Cerebellar nuclear complex (tissue), 1 donor: ENCODE measurements around the gene MAPK14.
"Not testable (repeated sequence)": the region's sequence is repeated elsewhere in the genome, so short reads cannot be mapped to it uniquely, and the experiment has no call there.

ENCODE experiments used
- DNase-seq, 2 experiments: peaks; one replicate each; lab custom pipeline; 2025; lab: John Stamatoyannopoulos, UW

MAPK14 gene

DNA sequence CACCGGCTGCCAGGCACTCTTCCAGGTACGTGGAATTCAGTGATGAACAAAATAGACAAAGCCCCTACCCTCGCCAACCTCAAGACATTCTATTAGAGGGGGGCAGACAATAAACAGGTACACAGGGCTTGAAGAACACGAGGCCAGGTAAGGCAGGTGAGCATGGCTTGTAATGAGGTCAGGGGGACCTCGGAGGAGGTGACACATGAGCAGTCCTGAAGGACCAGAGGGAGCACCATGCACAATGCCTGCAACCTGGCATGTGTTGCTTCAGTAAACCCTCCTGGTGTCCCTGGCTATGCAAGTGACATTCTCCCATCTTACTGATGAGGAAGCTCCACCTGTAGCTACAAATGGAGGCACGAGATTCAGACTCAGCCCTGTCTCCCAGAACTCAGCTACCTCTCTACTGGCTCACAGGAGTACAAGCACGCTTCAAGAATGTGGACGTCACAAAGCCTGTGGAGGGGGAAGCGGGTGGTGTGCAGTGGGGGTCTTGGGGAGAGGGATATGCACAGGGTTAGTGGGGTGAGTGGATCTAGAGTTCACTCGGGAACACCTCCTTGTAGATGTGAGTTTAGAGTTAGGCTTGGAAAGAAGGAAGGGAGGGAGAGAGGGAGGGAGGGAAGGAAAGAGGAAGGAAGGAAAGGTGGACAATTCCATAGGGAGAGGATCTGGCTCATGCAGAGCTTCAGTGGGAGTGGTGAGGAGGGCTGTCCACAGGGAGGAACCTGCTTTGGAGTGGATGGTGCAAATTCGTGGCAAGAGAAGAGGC lies 95.1 kb downstream of the MAPK14 start:
- DNase-seq, result no peak

DNA sequence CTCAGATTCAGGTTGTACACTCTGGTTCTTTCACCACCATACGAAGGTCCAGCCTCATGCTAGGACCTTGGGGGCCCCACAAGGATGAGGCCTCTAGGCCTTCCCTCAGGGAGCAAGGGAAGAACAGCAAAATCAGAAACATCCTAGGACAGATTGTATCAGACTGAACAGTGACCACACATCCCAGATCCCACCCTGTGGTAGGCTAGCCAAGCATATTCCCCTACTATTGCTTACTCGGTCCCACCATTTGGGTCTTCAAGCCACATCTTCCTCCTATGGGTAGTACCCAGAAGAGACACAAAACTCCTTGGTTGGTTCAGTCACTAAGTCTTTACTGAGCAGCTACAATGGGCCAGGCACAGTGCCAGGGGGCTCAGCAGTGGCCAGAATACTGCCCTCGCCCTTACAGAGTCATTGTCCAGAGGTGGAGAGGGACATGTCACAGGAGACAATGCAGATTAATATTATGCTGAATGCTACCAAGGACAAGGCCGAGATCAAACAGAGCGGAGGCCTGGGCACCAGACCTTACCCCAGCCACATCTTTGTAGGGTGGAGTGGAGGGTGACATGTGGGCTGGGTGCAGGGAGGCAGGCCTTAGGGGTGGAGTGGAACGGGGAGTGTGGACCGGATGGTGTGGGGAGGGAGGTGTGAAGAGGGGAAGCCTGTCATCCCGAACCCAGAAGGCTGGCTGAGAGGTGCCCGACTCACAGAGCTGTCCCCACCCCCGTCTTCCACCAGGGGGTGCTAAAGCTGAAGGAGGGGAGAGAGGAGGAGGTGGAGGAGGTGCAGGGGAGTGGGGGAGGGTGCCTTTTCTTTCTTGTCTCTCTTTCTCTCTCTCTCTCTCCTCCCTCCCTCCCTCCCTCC lies 95.9 kb downstream of the MAPK14 start:
- DNase-seq, result no peak

GRCh38 chr6:36124346-36124745 lies 96.7 kb downstream of the MAPK14 start:
- not testable (repeated sequence) for DNase-seq

- DNase-seq, result no peak
Observed at GRCh38 chr6:36124881-36125280, 97.3 kb downstream of the MAPK14 start.

DNA sequence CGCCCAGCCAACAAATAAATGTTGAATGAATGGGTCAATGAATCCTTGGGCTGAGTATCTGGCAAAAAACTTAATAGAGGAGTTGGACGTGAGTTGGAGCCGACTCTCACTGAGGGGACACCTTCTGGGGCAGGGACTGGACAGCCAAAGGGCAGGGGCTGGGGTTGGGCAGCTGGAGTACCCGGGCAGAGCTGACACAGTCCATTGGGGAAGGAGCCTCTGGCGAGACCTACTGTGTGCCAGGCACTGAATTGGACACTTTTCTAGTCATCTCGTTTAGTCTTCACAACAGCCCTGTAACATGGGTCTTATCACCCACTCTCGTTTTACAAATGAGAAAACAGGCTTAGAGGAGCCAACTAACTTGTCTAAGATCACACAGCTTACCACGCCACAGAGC lies 98.0 kb downstream of the MAPK14 start:
- no peak for DNase-seq

GRCh38 chr6:36126121-36126520 lies 98.5 kb downstream of the MAPK14 start:
- DNase-seq, result no peak

- no peak for DNase-seq
Observed at GRCh38 chr6:36126553-36127458, 99.2 kb downstream of the MAPK14 start.

DNA sequence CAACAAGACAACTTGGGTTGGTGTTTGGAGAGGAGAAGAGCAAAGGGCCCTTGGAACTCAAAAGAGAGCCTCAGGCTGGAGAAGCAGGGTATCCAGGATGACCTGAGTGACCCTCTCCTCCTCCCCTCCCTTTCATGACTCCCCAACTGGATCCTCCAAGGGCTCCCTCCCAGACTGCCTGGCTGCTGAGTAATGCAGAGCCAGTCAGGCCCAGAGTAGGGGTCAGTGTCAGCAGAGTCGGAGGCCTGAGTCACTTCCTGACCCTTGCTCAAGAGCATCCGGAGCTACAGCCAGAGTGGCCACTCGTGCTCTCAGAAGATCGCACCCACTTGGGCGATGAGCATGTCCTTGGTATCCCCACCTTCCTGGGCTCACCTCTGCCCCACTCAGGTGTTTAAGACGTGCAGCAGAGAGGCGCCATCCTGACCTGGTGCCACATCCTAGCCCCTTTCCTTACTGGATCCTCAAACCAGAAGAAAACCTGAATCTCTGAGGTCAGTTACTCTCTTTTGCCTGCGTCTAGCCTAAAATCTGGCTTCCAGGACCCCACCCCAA lies 99.9 kb downstream of the MAPK14 start:
- DNase-seq, result no peak

DNA sequence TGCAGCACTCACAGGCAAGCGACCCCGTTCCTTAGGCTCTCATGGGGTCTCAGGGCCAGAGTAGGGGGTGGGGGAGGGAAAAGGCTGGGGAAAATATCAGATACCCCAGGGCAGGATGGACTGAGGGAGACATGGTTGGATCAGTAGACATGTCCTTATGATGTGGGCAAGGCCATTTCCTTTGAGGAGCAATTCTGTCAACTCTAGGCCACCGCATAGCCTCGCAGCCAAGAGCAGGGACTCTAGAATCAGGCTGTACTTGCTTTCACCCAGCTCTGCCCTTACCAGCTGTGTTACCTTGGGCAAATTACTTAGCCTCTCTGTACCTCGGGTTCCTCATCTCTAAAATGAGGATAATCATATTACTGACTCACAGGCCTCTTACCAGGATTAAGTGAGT lies 100.5 kb downstream of the MAPK14 start:
- no peak for DNase-seq

DNA sequence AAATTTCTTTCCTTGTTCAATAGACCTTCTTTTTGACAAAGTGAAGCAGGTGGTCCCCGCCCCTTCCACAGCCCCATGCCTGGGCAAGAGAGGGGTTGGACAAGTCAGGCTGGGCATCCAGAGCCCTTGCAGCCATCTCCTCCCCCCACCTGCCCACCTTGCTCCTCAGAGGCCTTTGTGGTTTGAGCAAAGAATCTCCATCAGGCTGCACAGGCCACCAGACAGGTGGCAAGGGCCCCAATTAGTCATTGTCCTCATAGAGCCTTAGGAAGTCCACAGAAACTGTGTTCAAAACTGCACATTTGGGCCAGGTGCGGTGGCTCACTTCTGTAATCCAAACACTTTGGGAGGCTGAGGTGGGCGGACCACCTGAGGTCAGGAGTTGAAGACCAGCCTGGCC lies 101.2 kb downstream of the MAPK14 start:
- DNase-seq, result no peak

DNA sequence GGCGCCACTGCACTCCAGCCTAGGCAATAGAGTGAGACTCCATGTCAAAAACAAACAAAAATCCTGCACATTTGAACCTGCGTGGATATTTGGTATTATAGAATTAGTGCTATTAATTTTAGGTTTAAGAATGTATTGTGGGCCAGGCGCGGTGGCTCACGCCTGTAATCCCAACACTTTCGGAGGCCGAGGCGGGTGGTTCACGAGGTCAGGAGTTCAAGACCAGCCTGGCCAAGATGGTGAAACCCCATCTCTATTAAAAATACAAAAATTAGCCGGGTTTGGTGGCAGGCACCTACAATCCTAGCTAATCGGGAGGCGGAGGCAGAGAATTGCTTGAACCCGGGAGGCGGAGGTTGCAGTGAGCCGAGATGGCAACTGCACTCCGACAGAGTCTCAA lies 101.7 kb downstream of the MAPK14 start:
- DNase-seq, result not testable (repeated sequence)

GRCh38 chr6:36129941-36130666 lies 102.5 kb downstream of the MAPK14 start, which contains the start of gene MAPK13:
TSS of gene MAPK13 (plus strand) at chr6:36130513. CDS start at chr6:36130583, 70 bp downstream.
- no peak for DNase-seq

DNA sequence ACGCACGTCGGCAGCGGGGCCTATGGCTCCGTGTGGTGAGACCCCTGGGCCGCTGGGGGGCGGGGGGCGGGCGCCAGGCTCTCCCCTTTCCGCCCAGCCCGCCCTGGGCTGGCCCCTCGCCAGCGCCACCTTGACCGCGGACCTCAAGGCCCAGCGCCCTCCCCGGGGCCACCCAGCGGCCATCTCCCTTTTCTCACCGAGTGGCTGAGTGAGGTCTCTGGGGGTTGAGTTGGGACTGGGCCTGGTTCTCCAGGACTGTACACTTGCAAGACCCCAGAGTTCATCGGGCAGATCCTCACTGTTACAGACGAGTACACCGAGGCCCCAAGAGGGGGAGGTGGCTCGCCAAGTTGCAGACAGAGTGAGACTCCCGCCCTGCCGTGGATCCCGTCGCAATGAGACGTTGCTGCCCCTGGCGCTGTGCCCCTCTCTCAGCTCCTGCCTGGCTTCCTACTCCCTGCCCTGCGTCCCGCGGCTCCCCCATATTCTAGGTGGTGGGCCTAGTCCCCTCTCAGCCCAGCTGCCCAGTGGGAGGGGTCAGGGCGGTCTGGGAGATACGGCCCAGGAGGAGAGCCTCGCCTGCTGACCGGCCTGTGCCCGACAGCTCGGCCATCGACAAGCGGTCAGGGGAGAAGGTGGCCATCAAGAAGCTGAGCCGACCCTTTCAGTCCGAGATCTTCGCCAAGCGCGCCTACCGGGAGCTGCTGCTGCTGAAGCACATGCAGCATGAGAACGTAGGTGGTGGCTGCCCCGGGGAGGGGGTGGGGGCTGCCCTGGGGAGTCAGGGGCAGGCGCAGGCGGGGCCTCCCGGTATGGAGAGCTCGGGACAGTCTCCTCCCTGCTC lies 103.3 kb downstream of the MAPK14 start:
- DNase-seq, result no peak

GRCh38 chr6:36131511-36132245 lies 104.1 kb downstream of the MAPK14 start:
- DNase-seq, result no peak

DNA sequence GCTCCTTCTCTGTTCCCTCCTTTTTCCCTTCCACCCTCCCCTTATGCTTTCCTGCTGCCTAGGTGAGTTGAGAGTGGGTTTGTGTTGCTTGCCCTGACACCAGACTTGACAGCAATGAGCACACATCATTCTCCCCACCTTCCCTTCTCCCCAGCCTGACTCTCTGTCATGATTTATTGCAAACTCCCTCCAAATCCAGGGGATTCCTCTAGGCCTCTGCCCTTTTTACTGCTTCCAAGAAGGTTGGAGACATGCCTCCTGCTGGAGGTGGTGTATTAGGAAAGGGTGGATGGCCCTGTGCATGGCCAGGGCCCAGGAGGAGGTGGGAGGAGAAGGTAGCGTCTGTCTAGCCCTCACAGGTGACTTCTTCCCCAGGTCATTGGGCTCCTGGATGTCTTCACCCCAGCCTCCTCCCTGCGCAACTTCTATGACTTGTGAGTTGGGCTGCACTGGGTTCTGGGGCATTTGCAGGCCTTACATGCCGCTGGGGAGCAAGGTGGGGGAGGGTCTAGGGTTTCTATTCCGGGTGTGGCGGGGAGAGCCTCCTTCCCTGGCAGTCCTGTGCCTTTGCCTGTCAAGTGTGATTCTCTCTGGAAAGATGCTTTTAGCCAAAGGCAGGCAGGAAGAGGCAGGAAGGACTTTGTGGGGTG lies 104.8 kb downstream of the MAPK14 start:
- no peak for DNase-seq

GRCh38 chr6:36133148-36133547 lies 105.5 kb downstream of the MAPK14 start:
- DNase-seq, result no peak

DNA sequence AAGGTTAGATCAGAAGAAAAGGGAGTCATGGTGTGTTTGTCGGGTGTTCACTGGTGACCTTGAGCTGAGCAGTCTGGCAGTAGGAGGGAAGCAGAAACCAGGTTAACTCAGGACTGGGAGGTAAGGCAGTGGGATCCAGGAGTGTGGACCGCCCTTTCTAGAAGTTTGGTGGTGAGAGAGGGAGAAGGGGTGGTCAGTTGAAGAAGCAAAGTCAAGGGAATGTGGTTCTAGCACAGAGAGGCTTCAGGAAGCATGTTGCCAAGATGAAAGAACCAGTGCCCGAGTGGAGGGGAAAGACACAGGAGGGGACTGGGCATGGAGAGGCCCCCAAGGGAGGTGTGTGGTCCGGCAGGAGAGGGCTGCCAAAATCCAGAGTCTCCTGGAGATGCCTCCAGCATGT lies 106.3 kb downstream of the MAPK14 start:
- no peak for DNase-seq

GRCh38 chr6:36135053-36135731 lies 107.6 kb downstream of the MAPK14 start:
- peak in 1 of 2 experiments; percentile 51 for DNase-seq
